Epithelial cell of esophagus (primary cell): Measurements from ENCODE around the gene TMEM131.

Experiments
- DNase-seq: peaks from one replicate; pipeline ENCODE4 v3.0.0; 2010; ENCODE audit warnings: low read depth
- H3K4me3 ChIP-seq: 2 replicates; pipeline ENCODE4 v1.5.1; 2011; ENCODE audit warnings: mild to moderate bottlenecking, low read length, control low read depth
- TF ChIP-seq, protein P1 (sequence below): IDR thresholded peaks from 2 replicates; pipeline ENCODE4 v1.5.1; 2011; ENCODE audit warnings: low read depth, mild to moderate bottlenecking, low read length, control low read depth, inconsistent platforms; ENCODE audit not compliant: insufficient read depth; ENCODE audit errors: missing control alignments

TMEM131 gene

DNA sequence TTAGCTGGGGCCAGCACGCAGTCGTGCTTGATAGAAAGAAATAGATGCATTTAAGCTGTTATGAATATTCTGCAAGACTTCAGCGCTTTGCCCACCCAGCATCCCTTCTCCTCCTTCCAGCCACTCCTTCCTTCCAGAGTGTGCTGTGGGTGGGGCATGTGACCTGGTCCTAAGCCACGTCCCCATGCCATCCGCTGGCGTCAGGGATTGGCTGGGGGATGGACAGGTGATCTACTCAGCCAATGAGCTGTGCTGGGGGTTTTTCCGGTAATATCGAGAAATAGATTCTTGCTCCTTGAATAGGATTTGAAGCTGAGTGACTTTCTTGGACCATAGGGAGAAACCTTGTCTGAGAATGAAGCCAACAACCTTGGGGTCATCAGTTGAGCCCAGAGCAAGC is 287.1 kb downstream of the TMEM131 start:
- TF ChIP-seq, protein P1, sequence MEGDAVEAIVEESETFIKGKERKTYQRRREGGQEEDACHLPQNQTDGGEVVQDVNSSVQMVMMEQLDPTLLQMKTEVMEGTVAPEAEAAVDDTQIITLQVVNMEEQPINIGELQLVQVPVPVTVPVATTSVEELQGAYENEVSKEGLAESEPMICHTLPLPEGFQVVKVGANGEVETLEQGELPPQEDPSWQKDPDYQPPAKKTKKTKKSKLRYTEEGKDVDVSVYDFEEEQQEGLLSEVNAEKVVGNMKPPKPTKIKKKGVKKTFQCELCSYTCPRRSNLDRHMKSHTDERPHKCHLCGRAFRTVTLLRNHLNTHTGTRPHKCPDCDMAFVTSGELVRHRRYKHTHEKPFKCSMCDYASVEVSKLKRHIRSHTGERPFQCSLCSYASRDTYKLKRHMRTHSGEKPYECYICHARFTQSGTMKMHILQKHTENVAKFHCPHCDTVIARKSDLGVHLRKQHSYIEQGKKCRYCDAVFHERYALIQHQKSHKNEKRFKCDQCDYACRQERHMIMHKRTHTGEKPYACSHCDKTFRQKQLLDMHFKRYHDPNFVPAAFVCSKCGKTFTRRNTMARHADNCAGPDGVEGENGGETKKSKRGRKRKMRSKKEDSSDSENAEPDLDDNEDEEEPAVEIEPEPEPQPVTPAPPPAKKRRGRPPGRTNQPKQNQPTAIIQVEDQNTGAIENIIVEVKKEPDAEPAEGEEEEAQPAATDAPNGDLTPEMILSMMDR: no peak

DNA sequence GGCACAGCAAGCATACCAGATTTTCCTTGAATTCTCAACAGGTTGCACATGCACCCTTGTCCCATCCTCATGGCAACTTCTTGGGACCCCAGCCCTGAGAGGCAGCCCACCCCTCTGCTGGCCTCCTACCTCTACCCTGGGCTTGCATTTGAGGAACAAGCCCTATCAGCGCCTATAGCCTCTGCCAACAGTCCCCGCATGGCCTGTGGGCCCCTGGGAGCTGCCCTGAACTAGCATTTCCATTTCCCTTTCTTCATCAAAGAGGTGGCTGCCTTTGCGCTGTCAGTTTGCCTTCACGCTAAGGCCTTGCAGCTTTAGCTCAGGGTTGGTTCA is 287.7 kb downstream of the TMEM131 start:
- no peak for DNase-seq
- TF ChIP-seq, protein P1: no peak
- no peak overlapping the region for H3K4me3 ChIP-seq

More for the DNA sequence above, 287.1 kb downstream of the TMEM131 start:
- no peak for DNase-seq
- H3K4me3 ChIP-seq: no peak overlapping the region

DNA sequence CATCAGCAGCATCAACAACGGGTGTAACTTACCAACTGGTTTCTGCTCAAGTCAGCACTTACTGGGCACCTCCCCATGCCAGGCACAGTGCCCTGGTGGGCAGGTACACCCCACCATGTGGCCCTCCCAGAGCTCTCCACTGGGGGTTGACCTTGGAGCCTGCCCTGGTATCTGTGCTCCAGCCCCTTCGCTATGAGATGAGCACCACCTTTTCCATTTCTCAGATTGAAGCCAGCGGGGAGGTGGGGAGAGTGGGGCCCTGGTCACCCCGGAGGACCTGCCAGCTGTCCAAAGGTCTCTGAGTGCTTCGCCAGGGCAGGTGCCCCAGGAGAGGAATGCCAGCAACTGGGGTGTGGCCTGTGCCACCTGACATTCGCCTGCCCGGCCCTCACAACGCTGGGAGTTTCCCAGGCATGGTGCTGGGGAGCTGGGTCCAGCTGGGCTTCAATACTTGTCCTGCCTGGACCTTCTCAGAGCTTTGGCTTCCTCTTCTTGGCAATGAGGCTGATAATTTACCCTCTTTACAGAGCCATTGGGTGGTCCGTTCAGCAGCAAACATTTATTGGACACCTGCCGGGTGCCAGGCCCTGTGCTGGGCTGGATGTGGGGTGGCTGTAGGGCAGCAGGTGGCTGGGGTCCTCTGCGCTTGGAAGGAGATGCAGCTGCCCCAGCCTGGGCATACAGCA is 288.2 kb downstream of the TMEM131 start:
- no peak overlapping the region for H3K4me3 ChIP-seq

DNA sequence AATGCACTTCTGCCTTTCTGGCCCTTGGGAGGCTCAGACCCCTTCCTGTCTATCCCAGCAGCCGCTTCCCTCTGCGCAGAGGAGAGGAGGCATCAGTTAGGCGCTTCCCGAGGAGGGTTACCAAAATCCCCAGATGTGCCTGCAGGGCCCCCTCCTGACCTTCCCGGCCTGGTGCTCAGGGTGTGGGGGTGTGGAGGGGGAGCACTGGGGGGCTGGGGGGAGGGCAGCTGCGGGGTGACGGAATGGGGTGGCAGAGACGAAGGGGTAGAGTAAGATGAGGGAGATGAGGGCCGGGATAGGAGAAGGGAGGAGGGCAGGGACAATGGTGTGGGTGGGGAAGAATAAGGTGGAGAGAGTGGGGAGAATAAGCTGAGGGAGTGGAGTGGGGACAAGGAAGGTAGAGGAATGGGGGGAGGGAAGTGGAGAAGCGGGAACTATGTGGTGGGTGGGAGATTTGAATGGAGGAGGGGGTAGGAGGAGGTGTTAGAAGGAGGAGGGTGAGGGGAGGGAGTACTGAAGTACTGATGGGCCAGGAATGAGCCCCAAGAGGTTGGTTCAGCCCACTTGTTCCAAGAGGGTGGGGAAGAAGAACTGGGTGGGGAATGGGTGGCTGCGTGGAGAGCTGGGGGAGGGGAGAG is 288.9 kb downstream of the TMEM131 start:
- TF ChIP-seq, protein P1: no peak
- DNase-seq: no peak
- no peak overlapping the region for H3K4me3 ChIP-seq

More for the DNA sequence above, 288.2 kb downstream of the TMEM131 start:
- no peak for DNase-seq
- TF ChIP-seq, protein P1: no peak
